GM19351 (cell line): ENCODE data around the gene ALG14.
A peak's percentile ranks its signal among the peaks of the same experiment; 100 is the strongest.
"Not testable (repeated sequence)": the region's sequence is repeated elsewhere in the genome, so short reads cannot be mapped to it uniquely, and the experiment has no call there.

Experiments
- ATAC-seq: cut with Tn5 transposase; IDR thresholded peaks from one replicate; pipeline ENCODE4 v1.9.1; 2021; ENCODE audit warnings: mild to moderate bottlenecking, moderate library complexity; ENCODE audit not compliant: unreplicated experiment

The ALG14 gene, protein sequence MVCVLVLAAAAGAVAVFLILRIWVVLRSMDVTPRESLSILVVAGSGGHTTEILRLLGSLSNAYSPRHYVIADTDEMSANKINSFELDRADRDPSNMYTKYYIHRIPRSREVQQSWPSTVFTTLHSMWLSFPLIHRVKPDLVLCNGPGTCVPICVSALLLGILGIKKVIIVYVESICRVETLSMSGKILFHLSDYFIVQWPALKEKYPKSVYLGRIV

DNA sequence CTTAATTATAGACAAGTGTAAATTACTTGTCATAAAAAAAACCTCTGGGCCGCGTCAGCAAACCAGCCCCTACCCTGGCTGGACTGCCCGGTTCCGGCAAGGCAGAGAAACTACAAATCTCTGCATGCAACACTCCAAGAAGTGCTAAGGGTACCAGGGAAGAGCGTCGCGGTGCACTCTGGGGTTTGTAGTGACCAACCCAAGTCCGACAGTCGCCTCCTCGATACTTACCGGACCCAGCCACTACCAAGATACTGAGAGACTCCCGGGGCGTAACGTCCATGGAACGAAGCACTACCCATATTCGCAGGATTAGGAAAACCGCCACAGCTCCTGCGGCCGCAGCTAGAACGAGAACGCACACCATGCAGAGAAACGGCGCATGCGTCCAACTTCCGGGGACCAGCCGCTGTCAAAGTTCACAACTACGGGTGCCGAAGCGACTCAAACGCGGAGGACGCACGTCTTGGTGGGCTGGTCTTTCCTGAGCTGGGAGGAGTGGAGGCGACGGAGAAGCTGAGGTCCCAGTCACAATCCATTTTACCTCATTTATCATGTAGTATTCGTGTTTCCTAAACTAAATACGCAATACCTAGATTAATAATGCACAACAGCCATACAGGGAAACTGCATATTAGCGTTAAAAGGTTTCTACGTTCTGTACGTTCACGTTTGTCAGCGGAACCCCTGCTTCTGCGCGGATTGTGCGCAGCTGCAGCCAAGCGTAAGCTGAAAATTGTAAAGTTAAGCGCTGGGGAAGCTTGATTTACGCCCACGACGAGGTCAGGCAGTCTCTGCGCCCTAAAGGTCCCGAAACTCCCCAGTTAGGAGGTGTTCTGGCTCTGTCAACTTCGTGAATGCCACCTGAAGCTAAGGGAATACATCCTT, at the start of gene ALG14:
TSS of gene ALG14 (minus strand) at position 420 of the 888 bp plus-strand sequence. CDS start at position 367, 53 bp downstream.
- peak; percentile 95 for ATAC-seq

DNA sequence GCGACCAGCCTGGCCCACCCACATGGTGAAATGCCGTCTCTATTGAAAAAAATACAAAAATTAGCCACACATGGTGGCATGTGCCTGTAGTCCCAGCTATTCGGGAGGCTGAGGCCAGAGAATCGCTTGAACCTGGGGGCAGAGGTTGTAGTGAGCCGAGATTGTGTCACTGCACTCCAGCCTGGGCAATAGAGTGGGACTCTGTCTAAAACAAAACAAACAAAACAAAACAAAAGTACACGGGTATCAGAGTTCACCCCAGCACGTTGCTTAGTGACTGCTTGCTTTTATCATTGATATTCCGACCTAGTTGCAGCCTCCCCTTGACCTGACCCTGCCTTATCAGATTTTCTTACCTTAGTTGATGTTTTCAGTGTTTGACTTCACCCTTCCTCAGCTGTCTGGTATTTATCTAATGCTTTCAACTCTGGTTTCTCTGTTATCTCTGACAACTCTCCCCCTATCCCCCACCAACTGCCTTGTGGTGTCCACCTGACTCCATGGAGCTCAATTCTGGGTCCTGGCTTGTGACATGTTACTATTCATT, 49.5 kb upstream of the ALG14 start:
- no peak for ATAC-seq

DNA sequence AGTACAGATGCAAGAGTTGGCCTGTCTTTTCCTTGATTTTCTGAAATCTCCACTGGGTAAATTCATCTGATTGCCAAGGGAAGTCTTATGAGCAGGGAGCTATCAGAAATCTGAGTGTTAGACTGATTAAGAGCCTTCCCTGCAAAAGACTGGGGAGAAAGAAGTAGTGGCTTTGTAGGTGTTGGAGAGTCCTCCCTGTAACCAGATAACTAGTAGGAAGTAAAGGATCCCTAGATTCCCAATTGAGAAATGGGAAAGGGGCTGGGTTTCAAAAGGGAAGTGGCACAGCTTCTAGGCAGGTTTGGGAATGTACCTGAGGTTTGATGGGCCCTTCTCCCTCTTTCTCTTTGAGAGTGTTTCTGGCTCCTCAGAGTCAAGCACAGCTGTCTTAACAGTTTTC, 46.5 kb upstream of the ALG14 start:
- no peak for ATAC-seq

DNA sequence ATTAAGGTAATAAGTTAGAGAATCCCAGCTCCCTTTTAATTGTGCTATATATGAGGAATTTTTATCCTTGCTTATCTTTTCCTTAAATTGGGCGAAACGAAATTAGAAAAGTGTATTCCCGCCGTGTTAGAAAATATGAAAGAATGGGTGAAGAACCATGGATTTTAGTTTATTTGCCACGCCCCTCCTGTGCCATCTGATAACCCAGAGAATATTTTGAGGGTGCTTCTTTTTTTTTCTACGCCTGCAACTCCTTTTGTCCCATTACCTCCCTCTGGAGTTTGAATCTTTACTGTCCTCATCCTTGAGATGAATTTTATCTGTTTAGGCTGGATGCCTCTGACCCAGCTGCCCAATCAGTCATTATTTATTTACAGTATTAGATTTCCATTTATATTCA, 46.0 kb upstream of the ALG14 start:
- ATAC-seq = no peak

DNA sequence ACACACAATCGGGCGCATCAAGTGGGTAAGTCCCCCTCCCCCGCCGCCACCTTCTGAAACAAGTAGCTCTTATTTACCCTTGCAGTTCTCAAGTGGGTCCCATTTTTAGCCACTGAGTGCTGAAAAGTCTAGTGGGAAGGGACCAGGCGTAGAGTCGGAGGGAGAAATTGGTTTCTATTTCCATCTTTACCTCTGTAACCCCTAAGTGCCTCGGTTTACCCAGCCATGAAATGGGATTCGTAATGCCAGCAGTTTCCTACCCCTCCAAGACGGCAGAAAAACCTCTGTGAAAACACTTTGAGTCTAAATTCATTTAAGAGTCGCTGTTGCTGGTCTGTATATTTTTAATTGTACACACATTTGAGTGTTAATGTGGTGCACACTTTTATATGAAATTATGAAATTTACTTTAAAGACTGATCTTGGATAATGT, 45.3 kb upstream of the ALG14 start:
- ATAC-seq = no peak

DNA sequence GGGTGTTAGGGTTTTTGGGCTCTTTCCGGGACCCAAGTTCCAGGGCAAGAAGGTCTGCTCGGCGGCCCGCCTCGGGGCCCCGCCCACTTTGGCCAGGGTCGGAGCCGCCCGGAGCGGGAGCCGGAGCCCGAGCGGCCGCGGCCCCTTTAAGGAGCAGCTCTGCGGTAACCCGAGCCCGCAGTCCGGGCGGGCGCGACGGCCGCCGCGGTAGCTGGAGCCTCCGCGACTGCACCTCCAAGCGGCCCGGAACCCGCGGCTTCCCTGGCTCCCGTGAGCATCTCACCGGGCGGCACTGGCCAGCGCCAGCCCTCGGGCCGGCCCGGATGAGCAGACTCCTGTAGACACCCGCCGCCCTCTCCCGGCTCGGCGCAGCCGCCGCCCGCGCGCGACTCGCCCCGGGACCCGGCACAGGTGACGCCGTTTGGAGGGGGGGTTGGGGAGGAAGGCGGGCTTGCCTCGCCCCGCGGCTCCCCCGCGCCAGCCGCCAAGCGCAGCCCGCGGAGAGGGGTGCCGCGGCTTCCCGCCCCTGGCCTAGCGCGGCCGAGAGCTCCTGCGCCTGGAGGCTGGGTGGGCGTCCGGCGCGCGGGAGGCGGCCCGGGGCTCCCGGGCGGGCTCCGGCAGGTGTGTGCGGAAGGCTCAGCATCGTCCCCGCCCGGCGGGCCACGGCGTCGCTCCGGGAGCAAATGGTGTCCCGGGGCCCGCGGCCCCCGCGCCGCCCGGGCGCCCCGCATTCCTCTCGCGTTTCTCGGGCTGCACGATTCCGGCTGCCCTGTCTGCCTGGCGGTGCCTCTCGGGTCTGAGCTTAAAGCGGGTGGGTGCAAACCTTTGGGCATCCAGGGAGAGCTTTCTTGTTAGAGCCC, 44.7 kb upstream of the ALG14 start, which contains the start of gene TLCD4:
TSS of gene TLCD4 (plus strand) at position 149 of the 860 bp plus-strand sequence. CDS start 26,547 bp downstream, outside the sequence.
- peak; percentile 60 for ATAC-seq

DNA sequence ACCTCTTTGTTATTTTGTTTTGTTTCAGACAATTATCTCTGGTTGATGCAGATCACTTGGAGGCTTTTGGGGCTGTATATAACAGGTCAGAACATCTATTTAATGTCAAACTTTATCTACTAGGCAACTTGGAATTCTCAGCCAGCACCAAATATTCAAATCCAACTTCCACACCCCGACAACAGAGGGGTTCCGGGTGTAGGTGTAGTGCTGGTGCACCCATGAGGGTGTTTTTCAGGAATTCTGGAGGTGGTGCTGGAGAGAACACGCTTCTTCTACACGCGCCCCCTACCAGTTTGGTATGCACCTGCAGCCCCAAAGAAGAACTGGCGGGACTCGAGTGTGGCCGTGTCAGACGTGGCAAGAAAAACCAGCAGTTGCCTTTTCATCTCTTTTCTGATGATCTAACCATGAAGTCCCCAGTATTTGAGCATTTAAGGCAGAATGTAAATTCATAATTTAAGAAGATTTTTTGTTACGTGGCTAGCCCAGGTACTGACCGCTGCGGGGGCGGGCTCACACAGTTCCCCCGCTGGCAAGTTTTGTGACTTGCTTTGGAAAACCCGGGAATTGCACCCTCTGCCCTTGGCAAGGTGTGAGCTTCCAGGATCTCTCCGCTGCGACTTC, 43.9 kb upstream of the ALG14 start:
- peak; percentile 68 for ATAC-seq

DNA sequence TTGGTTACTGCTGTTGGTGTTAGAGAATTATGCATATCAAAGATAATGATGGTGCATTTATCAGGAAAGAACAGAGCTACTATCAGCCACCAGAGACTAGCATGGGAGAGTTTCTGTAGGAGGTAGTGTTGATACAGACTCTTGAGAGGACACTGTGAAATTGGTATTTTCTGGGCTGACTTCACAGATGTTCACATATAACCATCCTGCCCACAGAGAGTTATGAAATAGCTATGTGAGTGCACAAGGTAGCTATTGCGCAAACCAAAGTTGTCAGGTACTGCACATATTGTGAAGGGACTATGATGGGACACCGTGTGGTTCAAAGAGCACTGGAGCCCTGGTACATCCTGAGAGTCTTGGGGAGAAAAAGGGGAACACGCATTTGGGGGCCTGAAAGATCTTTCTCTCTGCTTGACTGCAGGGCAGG, 43.0 kb upstream of the ALG14 start:
- ATAC-seq = no peak

DNA sequence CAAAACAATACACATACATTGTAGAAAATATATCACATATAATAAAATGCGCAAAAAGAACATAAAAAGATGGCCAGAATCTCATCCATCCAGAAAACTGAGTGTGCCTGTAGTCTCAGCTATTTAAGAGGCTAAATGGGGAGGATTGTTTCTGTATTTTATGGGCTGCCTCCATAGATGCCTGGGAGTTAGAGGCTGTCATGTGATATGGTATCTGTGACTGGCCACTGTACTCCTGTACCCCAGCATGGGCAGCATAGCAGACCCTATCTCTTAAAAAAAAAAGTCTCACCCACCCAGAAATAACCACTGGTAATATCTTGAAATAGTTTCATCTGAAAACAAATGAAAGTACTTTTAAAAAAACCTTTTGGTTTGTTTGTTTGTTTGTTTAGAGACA, 40.9 kb upstream of the ALG14 start:
- no peak for ATAC-seq

DNA sequence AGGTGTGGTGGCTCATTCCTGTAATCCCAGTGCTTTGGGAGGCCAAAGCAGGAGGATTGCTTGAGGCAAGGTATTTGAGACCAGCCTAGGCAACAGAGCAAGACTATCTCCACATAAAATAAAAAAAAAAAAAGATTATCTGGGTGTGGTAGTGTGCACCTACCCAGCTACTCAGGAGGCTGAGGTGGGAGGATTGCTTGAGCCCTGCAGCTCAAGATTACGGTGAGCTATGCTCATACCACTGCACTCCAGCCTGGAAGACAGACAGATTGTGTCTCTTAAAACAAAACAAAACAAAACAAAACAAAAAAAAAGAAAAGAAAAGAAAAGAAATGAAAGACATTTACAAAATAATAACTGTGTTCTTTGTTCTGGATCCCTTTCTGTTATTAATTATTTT, 38.3 kb upstream of the ALG14 start:
- no peak for ATAC-seq

DNA sequence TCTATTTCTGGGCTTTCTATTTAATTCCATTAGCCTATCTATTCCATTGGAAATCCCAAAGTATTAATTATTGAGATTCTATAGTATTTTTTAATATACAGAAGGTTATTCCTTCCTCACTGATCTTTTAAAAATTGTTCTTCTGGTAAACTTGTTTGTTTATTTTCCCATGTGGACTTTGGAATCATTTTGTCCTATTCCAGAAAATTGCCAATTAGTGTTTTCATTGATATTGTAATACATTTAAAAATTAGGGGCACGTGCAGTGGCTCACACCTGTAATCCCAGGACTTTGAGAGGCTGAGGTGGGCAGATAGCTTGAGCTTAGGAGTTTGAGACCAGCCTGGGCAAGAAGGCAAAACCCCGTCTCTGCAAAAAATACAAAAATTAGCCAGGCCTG, 36.0 kb upstream of the ALG14 start:
- no peak for ATAC-seq

DNA sequence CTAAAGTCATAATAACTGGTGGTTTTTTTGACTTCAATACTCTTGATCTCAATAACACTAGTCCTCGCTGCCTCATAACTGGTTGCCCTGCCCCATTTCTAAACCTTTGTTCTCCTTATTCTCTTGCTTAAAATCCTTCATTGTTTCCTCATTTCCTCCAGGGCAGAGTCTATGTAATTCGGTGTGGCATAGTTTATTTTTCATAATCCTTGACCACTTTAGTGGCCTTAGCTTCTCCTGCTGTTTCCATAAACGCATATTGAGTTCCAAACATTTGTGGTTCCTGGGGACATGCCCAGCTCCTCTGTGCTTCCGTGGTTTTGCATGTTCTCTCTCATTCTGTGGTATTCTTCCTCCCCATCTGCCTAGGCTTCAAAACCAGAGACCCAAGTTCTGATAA, 25.4 kb upstream of the ALG14 start:
- no peak for ATAC-seq

DNA sequence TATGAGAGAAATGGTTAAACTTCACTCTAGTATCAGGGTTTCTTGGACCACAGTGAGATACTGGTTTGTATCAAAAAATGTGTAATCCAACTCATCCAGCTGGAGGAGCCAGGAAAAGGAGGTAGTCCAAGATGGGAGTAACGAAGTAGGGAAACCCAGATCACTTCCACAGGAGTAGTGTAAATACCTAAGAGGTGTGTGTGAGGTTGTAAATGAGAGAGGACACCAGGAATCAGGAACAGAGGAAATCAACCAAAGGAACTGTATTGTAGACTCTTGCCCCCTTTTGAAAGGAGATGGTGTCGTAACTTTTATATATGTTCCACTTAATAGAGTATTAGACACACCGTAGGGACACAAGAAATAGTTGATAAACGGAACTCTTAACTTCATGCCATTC, 24.7 kb upstream of the ALG14 start:
- ATAC-seq = no peak

DNA sequence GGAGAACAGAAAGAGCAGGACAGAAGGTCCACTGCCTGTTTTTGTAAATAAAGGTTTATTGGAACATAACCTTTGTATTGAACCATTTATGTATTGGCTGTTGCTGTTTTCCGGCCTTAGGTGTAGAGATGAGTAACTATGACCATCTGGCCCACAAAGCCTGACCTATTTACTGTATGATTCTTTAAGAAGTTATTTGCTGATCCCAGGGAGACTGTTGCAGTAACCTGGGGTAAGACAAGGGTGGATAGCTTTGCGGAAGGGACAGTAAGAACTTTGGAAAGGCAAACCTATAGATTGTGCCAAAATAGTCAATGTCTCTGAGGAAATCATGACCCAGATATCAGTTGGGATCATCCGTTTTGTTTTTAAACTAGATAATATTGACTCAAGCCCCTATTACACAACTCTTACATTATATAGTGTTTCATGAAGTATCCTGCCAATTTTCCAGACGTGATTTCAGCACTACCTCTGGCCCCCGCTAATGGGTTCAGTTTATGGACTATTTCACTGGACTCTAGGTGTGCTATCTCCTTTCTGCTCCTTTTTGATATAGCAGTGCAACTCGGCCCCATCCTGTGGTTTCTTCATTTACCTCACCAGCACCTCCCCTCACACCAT, 23.6 kb upstream of the ALG14 start:
- ATAC-seq = peak; percentile 40

DNA sequence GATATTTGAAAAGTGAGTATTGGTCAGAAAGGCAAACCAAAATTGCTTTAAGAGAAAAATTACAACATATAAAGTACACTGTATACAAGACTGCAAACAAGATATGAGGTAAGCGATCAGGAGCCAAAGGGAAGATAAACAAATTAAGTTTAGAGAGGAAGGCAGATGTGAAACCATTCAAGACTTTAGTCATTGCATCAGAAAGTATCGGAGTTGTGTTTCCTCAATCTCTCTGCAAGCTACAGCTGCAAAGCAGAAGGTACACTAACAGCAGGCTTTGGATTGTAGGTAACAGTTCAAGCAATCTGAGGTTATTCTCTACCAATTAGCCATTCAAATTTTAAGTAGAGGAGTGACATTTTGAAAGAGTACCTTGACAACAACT, 23.1 kb upstream of the ALG14 start:
- ATAC-seq = peak; percentile 89

DNA sequence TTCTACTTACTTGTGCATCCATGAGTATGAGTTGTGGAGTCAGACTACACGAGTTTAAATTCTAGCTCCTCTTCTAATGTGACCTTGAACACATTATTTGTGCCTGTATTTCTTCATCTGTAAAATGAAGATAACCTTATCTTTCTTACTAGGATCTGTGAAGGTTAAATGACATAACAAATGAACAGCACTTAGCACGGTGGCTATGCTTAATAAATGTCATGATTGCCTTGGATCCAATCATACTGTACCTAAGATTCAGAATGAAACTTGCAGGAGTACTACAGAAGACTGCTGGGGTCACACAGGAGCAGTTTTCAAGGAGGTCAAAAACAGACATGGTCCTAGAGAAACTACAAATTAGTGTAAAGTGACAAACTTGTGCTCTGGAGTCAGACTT, 22.2 kb upstream of the ALG14 start:
- peak; percentile 28 for ATAC-seq

DNA sequence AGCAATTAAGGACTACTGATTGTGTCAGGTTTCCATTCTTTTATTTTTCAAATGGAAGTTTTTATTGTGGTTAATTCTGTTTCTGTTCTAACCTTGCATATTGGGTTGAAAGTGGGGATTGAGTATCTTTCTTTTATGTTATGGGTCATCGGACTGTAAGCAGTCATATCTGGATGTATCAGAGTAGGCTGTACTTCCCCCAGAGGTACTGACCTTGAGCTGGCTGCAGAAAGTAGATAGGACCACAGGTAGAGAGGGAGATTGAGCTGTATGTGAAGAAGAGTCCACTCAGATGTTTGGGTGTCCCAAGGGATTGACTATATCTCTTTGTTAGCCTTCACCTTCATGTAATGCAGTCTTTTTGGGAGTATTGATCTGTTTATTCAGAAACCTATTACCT, 20.5 kb upstream of the ALG14 start:
- ATAC-seq = peak; percentile 31

DNA sequence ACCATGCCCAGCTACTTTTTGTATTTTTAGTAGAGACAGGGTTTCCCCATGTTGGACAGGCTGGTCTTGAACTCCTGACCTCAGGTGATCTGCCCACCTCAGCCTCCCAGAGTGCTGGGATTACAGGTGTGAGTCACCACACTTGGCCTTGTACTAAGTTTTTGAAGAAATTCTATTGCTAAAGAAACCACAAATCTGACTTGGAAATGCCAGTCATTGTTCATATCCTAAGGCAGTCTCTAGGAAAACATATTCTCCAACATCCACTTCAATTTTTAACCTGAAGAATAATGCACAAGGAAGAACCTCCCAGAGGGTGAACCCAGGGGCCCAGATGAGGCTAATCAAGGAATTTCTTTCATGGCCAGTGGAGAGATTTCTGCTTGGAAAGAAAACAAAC, 20.1 kb upstream of the ALG14 start:
- ATAC-seq = not testable (repeated sequence)

DNA sequence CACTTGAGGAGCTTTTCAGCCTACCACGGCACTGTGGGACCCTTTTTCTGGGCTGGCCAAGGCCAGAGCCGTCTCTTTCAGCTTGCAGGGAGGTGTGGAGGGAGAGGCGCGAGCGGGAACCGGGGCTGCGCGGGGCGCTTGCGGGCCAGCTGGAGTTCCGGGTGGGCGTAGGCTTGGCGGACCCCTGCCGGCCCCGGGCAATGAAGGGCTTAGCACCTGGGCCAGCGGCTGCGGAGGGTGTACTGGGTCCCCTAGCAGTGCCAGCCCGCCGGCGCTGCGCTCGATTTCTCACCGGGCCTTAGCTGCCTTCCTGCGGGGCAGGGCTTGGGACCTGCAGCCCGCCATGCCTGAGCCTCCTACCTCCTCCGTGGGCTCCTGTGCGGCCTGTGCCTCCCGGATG, 18.5 kb upstream of the ALG14 start:
- ATAC-seq = not testable (repeated sequence)
